Activated naive CD4-positive, alpha-beta T cell treated with anti-CD3 and anti-CD28 coated beads, Interleukin-2, amount 10 ng/mL, durations not matched to agents 7 days and 5 days (primary cell): ENCODE results near the gene TCHH.
"Not testable (repeated sequence)": the region's sequence is repeated elsewhere in the genome, so short reads cannot be mapped to it uniquely, and the experiment has no call there.

Experiments
- CTCF ChIA-PET: fragments of 350-600 bp; sonication (Branson Sonifier 250); formaldehyde crosslinking; loops from one replicate; lab custom pipeline; 2021; ENCODE audit warnings: antibody characterized with exemption; lab: Charles Lee
- DNase-seq: peaks from one replicate; pipeline ENCODE4 v3.0.0-alpha.2; 2020
- H3K27ac Mint-ChIP-seq: one replicate; pipeline ENCODE4 v1.8.0; 2021; ENCODE audit warnings: mild to moderate bottlenecking, moderate library complexity, mixed read lengths
- H3K27me3 Mint-ChIP-seq: one replicate; pipeline ENCODE4 v1.8.0; 2021; ENCODE audit warnings: mild to moderate bottlenecking, mixed read lengths
- H3K36me3 Mint-ChIP-seq: one replicate; pipeline ENCODE4 v1.8.0; 2021; ENCODE audit warnings: mixed read lengths
- H3K4me1 Mint-ChIP-seq: one replicate; pipeline ENCODE4 v1.8.0; 2021; ENCODE audit warnings: mixed read lengths
- H3K4me3 Mint-ChIP-seq: one replicate; pipeline ENCODE4 v1.8.0; 2021; ENCODE audit warnings: mild to moderate bottlenecking, moderate library complexity, mixed read lengths
- H3K9me3 Mint-ChIP-seq: one replicate; pipeline ENCODE4 v1.8.0; 2021; ENCODE audit warnings: mixed read lengths

Gene TCHH

DNA sequence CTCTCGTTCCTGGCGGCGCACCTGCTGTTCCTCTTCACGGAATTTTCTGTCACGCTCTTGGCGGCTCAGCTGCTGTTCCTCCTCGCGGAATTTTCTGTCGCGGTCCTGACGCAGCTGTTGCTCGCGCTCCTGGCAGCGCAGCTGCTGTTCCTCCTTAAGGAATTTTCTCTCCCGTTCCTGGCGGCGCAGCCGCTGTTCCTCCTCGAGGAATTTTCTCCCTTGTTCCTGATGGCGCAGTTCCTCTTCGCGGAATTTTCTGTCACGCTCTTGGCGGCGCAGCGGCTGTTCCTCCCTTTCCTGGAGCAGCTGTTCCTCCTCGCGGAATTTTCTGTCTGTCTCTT is 6.4 kb downstream of the TCHH start:
- Mint-ChIP-seq H3K36me3 (peaks cover 3% of the 10 kb centered on the region), H3K27me3 (peaks cover 14% of the 10 kb centered on the region), H3K9me3 (peaks cover 7% of the 10 kb centered on the region), H3K4me1 (peaks cover 5% of the 10 kb centered on the region), H3K27ac (no peak overlapping the region), H3K4me3 (no peak overlapping the region)
- no peak for DNase-seq
- CTCF ChIA-PET = interaction anchor here (0.6 to 6.4 kb wide), 3 partner anchors 33 to 80 kb away, joined by 3 to 46 read pairs (median 19); no protein-coding TSS in a partner anchor

DNA sequence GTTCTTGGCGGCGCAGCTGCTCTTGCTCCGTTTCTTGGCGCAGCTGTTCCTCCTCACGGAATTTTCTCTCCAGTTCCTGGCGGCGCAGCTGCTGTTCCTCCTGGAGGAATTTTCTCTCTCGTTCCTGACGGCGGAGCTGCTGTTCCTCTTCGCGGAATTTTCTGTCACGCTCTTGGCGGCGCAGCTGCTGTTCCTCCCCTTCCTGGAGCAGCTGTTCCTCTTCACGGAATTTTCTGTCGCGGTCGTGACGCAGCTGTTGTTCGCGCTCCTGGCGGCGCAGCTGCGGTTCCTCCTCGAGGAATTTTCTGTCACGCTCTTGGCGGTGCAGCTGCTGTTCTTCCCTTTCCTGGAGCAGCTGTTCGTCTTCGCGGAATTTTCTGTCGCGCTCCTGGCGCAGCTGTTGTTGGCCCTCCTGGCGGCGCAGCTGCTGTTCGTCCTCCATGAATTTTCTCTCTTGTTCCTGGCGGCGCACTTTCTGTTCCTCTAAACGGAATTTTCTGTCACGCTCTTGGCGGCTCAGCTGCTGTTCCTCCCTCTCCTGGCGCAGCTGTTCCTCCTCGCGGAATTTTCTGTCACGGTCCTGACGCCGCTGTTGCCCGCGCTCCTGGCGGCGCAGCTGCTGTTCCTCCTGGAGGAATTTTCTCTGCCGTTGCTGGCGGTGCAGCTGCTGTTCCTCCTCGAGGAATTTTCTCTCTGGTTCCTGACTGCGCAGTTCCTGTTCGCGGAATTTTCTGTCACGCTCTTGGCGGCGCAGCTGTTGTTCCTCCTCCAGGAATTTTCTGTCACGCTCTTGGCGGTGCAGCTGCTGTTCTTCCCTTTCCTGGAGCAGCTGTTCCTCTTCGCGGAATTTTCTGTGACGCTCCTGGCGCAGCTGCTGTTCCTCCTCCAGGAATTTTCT is 7.0 kb downstream of the TCHH start:
- Mint-ChIP-seq H3K27me3 (peaks cover 14% of the 10 kb centered on the region), H3K27ac (peak overlapping the region; percentile 70), H3K36me3 (peaks cover 3% of the 10 kb centered on the region), H3K9me3 (peaks cover 7% of the 10 kb centered on the region), H3K4me1 (peaks cover 5% of the 10 kb centered on the region), H3K4me3 (peak overlapping the region; percentile 24)
- CTCF ChIA-PET = interaction anchor here (1.3 to 6.4 kb wide), 3 partner anchors 55 to 81 kb away, joined by 3 to 46 read pairs (median 19); no protein-coding TSS in a partner anchor
- DNase-seq = no peak

DNA sequence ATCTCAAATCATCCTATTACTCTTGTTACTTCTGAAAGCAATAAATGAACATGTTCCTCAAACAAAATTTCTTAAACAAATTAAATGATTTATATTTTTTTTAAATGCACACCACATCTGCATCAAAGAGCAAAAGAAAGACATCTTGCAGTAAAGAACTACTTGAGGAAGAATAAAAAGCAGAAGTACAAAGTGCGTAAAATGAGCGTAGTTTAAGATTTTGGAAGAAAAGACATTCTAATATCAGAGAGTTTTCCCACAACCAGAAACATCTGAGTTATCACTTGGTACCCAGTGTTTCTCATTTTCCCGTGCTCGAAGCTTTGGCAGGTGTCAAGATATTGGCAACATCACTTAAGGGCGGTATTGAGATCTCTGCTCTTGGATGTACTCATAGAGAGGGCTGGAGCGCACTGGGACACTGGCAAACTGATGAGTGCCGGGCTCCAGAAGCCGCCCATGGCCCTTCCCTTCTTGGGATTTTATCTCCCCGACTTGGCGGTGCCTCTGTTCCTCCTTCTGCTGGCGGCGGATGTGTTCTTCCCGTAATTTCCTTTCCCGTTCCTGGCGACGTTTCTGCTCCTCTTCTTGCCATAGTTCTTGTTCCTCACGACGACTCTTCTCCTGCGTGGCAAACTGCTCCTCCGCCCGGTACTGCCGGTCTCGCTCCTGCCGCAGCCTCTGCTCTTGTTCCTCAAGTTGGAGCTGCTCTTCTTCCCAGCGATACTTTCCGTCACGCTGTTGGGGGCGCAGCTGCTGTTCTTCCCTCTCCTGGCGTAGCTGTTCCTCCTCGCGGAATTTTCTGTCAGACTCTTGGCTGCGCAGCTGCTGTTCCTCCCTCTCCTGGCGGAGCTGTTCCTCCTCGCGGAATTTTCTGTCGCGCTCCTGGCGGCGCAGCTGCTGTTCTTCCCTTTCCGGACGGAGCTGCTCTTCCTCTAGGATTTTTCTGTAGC is 7.9 kb downstream of the TCHH start:
- H3K27ac Mint-ChIP-seq = peak overlapping the region; percentile 70

DNA sequence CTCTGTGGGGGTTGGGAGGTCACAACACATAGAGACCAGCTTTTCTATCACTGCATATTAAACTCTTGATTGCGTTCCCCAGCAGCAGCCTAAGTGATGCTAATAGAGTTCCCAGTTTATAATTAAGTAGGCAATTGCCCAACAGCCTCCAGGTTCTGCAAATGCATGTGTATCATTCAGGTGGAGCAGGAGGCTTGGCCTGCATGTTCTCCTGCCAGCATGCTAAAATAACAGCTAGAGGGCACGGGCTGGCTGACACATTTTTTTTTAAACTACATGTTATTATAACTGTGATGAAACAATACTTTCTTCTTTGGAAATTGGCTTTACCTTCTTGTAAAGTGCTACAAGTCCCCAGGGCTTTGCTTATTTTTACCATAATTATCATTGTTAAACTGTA is 10.4 kb downstream of the TCHH start:
- DNase-seq = no peak
- Mint-ChIP-seq H3K9me3 (peaks cover 4% of the 10 kb centered on the region), H3K27ac (no peak overlapping the region), H3K27me3 (peaks cover 34% of the 10 kb centered on the region), H3K4me3 (no peak overlapping the region), H3K4me1 (peaks cover 5% of the 10 kb centered on the region), H3K36me3 (peaks cover 3% of the 10 kb centered on the region)
- CTCF ChIA-PET = interaction anchor here (1.0 kb wide), 1 partner anchor 52 kb away, joined by 7 read pairs; no protein-coding TSS in a partner anchor

More for the DNA sequence above, 7.9 kb downstream of the TCHH start:
- peaks cover 5% of the 10 kb centered on the region for H3K4me1 Mint-ChIP-seq
- no peak overlapping the region for H3K4me3 Mint-ChIP-seq
- H3K36me3 Mint-ChIP-seq = peaks cover 3% of the 10 kb centered on the region
- CTCF ChIA-PET = interaction anchor here (1.3 kb wide), 1 partner anchor 54 kb away, joined by 3 read pairs; no protein-coding TSS in a partner anchor
- peaks cover 4% of the 10 kb centered on the region for H3K9me3 Mint-ChIP-seq
- H3K27me3 Mint-ChIP-seq = peaks cover 21% of the 10 kb centered on the region
- no peak for DNase-seq

DNA sequence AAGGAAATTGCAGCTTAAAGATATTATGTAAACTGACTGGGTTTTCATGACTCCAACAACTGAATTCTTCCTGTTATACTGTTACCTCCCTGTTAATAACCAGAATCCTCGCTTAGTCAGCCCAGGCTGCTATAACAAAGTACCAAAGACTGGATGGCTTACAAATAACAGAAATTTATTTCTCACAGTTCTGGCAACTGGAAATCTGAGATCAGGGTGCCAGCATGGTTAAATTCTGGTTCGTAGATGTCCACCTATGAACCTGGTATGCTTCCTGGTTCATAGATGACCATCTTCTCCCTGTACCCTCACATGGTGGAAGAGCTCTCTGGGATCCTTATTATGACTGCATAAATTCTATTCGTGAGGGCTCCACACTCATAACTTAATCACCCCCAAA is 18.3 kb downstream of the TCHH start:
- CTCF ChIA-PET = no interaction called here
- H3K27ac Mint-ChIP-seq = no peak overlapping the region
- H3K9me3 Mint-ChIP-seq = peaks cover 2% of the 10 kb centered on the region
- H3K27me3 Mint-ChIP-seq = peaks cover 23% of the 10 kb centered on the region
- DNase-seq = no peak
- no peak overlapping the region for H3K4me3 Mint-ChIP-seq
- H3K4me1 Mint-ChIP-seq = no peaks in the 10 kb centered on the region
- H3K36me3 Mint-ChIP-seq = peaks cover 1% of the 10 kb centered on the region

DNA sequence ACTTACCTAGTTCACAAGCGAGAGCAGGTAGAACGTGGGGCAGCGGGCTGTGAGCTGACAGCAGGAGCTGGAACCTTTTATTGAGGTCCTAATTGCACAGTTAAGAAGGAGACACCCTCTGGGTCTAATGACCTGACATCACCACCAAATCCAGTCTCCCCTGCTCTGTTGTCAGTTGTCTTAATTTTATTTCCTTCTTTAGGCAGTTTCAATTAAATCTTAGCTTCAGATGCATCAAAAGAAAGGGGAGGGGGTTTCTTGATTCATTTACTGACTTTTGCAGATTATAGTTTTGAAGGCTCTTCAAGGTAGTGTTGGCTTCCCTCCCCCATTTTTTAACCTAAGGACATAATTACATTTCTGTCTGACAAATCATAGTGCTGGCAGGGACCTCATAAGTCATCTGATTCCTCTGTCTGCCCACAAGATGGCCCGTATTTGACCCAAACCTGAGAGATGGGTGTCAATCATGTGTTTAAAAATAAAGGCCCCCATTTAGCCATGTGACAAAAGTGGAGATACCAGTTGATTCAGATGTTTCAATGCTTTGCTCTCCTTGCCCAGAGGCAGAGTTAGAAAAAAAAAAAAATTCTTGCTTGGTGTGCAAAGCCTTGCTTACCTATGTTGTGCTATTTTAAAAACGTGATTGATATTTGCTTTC is 26.1 kb downstream of the TCHH start, which contains the start of gene TCHHL1:
TSS of gene TCHHL1 (minus strand) at position 51 of the 661 bp plus-strand sequence. CDS start 921 bp downstream, outside the sequence.
- H3K4me3 Mint-ChIP-seq = no peak within 1 kb of the TSS
- H3K27ac Mint-ChIP-seq = no peak within 1 kb of the TSS
- peaks cover 9% of the 10 kb centered on the region for H3K27me3 Mint-ChIP-seq
- no peak for DNase-seq
- CTCF ChIA-PET = interaction anchor here (0.6 kb wide), 1 partner anchor 8 kb away, joined by 3 read pairs; no protein-coding TSS in a partner anchor
- H3K9me3 Mint-ChIP-seq = peaks cover 2% of the 10 kb centered on the region
- no peaks in the 10 kb centered on the region for H3K4me1 Mint-ChIP-seq
- H3K36me3 Mint-ChIP-seq = peaks cover 1% of the 10 kb centered on the region

DNA sequence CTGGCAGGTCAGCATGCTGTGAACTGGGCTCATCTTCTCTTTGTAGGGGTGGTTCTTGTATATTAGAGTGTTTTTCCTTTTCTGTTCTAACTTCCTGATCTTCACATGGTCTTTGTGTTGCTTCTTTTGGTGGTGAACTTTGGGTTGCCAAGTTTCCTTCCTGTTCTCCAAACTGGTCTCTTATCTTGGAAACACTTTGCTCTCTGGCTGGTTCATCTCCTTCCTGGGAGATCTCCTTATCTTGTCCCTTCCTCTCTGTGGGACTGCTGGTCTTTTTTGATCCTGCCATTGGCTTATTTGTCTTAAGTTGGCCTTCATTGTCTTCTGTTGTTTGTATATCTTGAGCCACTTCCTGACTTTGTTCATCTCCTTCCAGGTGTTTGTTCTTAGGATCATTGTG is 28.5 kb downstream of the TCHH start:
- Mint-ChIP-seq H3K36me3 (no peaks in the 10 kb centered on the region), H3K4me3 (no peak overlapping the region), H3K9me3 (no peaks in the 10 kb centered on the region), H3K4me1 (no peaks in the 10 kb centered on the region), H3K27me3 (peaks cover 4% of the 10 kb centered on the region), H3K27ac (no peak overlapping the region)
- CTCF ChIA-PET = no interaction called here
- DNase-seq = no peak

DNA sequence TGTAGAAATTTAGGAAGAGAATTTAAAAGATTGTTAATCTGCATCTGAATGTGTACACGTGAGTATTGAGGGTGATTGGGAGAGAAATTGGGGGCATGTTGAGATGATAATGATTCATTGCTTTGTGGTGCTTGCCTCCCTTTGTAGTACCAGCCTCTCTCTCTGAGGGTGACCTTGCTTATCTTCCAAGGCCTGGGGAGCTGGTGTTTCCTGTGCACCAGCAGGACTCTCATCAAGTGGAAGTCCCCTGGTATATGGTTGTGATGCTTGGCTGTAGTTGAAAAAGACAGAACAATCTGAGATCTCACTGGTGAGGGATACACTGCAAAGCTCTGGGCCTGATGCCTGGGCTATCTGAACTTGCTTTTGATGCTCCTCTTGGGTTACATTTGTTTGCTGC is 30.4 kb downstream of the TCHH start:
- Mint-ChIP-seq H3K27ac (no peak overlapping the region), H3K4me1 (no peaks in the 10 kb centered on the region)
- CTCF ChIA-PET = no interaction called here

DNA sequence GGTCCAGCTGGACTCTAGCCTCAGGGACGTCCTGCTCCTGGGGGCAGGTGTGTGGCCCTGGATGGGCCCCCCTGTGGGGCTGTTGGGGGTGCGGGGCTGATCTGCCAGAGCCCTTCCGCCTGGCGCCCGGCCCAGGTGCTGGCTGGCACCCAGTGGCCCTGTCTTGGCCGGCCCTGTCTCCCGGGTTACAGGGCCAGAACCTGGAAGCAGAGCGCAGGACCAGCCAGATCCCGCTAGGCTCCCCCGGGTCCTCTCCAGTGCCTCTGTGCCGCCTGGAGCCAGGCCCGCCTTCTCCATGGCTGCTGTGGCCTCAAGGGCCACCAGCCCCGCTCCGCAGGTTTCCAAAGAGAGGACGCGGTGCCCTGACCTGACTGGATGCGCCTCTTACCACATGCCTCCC is 34.2 kb downstream of the TCHH start:
- H3K9me3 Mint-ChIP-seq, DNase-seq, H3K27ac Mint-ChIP-seq, H3K36me3 Mint-ChIP-seq, H3K4me1 Mint-ChIP-seq, H3K4me3 Mint-ChIP-seq: not testable (repeated sequence)
- H3K27me3 Mint-ChIP-seq = peaks cover 11% of the 10 kb centered on the region
- CTCF ChIA-PET = interaction anchor here (0.5 kb wide), 1 partner anchor 9 kb away, joined by 3 read pairs; no protein-coding TSS in a partner anchor

More for the DNA sequence above, 30.4 kb downstream of the TCHH start:
- H3K27me3 Mint-ChIP-seq = peaks cover 15% of the 10 kb centered on the region
- no peak overlapping the region for H3K4me3 Mint-ChIP-seq
- no peak for DNase-seq
- no peaks in the 10 kb centered on the region for H3K9me3 Mint-ChIP-seq
- no peaks in the 10 kb centered on the region for H3K36me3 Mint-ChIP-seq

DNA sequence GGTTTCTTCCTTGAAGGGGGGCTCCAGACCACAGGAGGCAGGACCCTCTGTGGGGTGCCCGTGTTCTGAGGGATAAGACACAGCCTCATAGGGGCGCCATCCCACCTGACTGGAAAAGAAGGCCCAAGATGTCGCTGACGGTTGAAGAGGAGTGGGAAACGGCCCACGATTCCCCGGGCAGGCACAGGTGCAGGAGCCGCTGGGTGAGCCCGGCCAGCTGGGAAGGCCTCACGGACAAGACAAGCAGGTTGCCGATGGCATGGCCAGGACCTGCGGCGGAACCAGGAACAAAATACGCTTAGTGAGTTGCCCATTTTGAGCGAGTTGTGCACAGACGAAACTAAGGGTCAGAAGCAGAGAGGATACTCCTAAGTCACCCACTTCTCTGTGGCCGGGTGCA is 34.8 kb downstream of the TCHH start:
- H3K36me3 Mint-ChIP-seq, H3K9me3 Mint-ChIP-seq, CTCF ChIA-PET, H3K27ac Mint-ChIP-seq, H3K4me1 Mint-ChIP-seq, DNase-seq, H3K4me3 Mint-ChIP-seq: not testable (repeated sequence)
- peaks cover 11% of the 10 kb centered on the region for H3K27me3 Mint-ChIP-seq

DNA sequence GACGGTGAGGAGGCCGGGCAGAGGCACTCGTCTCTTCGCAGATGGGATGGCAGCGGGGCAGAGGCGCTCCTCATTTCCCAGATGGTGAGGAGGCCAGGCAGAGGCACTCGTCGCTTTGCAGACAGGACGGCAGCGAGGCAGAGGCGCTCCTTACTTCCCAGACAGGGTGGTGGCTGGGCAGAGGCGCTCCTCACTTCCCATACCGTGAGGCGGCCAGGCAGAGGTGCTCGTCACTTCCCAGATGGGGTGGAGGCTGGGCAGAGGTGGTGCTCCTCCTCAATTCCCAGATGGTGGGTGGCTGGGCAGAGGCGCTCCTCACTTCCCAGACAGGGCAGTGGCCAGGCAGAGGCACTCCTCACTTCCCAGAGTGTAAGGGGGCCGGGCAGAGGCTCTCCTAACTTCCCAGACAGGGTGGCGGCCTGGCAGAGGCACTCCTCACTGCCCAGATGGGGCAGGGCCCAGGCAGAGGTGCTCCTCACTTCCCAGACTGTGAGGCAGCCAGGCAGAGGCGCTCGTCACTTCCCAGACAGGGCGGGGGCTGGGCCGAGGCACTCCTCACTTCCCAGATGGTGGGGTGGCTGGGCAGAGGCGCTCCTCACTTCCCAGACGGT is 36.3 kb downstream of the TCHH start:
- Mint-ChIP-seq H3K4me1 (no peaks in the 10 kb centered on the region), H3K9me3 (no peaks in the 10 kb centered on the region), H3K27me3 (peaks cover 11% of the 10 kb centered on the region), H3K36me3 (no peaks in the 10 kb centered on the region), H3K4me3 (no peak overlapping the region), H3K27ac (no peak overlapping the region)
- no peak for DNase-seq
- CTCF ChIA-PET = no interaction called here

DNA sequence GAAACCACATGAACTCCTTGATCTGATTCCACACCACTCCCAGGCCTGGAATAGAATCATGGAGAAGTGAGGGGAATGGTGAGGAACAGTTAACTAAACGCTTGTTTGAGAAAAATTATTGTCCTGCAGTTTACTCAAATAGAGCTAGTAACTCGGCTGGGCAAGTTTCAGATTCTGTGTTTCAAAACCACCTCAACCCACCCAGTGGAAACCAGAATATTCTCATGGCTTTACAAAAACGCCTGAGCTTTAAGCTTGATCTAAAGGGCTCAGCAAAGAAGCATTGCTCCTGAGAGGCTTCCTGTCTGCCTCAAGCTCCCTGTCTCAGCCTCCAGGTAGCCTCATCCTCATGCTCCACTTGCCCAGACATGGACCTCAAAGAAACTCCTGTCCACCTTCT is 42.9 kb downstream of the TCHH start:
- Mint-ChIP-seq H3K27me3 (peaks cover 29% of the 10 kb centered on the region), H3K4me1 (no peaks in the 10 kb centered on the region), H3K27ac (no peak overlapping the region), H3K4me3 (no peak overlapping the region), H3K9me3 (no peaks in the 10 kb centered on the region), H3K36me3 (no peaks in the 10 kb centered on the region)
- CTCF ChIA-PET = interaction anchor here (1.2 kb wide), 1 partner anchor 115 kb away, joined by 3 read pairs; no protein-coding TSS in a partner anchor
- DNase-seq = no peak

DNA sequence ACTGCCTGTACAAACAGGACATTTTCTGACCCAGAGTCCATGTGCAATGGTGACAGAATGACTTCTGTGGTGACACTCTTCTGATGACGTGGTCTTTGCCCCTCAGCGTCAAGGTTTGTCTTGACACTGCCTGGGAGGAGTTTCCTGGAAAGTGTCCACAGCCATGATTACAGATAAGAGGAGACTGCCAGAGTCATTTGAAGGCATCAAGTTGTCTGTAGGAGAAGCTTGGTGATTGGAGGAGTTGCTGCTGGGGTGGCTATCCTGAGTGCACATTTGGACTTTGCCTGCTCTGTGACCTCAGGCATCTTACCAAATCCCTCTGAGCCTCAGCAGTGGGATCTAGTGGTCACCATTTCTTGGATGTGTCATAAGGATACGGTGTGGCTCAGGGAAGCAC is 44.1 kb downstream of the TCHH start:
- peaks cover 32% of the 10 kb centered on the region for H3K27me3 Mint-ChIP-seq
- DNase-seq = no peak
- no peaks in the 10 kb centered on the region for H3K9me3 Mint-ChIP-seq
- no peaks in the 10 kb centered on the region for H3K36me3 Mint-ChIP-seq
- H3K27ac Mint-ChIP-seq = no peak overlapping the region
- H3K4me1 Mint-ChIP-seq = no peaks in the 10 kb centered on the region
- no peak overlapping the region for H3K4me3 Mint-ChIP-seq
- CTCF ChIA-PET = no interaction called here
